GM12872 (cell line): ENCODE results near the gene ABCC6.

ENCODE experiments used
- CTCF ChIP-seq: IDR thresholded peaks from 3 replicates; pipeline ENCODE4 v1.5.1; 2011; ENCODE audit warnings: low read depth, mild to moderate bottlenecking, low read length, moderate library complexity; ENCODE audit not compliant: insufficient read depth

The ABCC6 gene

GRCh38 chr16:16120044-16120381 lies 103.3 kb downstream of the ABCC6 start:
- no peak for TF ChIP-seq CTCF

- no peak for TF ChIP-seq CTCF
Observed at GRCh38 chr16:16118337-16118736, 105.0 kb downstream of the ABCC6 start.

GRCh38 chr16:16116841-16117240 lies 106.5 kb downstream of the ABCC6 start:
- no peak for TF ChIP-seq CTCF

- no peak for TF ChIP-seq CTCF
Observed at GRCh38 chr16:16113076-16113475, 110.2 kb downstream of the ABCC6 start.

GRCh38 chr16:16112450-16113053 lies 110.7 kb downstream of the ABCC6 start:
- TF ChIP-seq CTCF, result no peak

- no peak for TF ChIP-seq CTCF
Observed at GRCh38 chr16:16111639-16112038, 111.7 kb downstream of the ABCC6 start.

- no peak for TF ChIP-seq CTCF
Observed at GRCh38 chr16:16110111-16110490, 113.2 kb downstream of the ABCC6 start.
